HG03108 (cell line): ENCODE data around the gene BAHCC1.

Source experiments
- ATAC-seq: cut with Tn5 transposase; IDR thresholded peaks from one replicate; pipeline ENCODE4 v1.9.1; 2021; ENCODE audit warnings: moderate library complexity; ENCODE audit not compliant: unreplicated experiment

The BAHCC1 gene

DNA sequence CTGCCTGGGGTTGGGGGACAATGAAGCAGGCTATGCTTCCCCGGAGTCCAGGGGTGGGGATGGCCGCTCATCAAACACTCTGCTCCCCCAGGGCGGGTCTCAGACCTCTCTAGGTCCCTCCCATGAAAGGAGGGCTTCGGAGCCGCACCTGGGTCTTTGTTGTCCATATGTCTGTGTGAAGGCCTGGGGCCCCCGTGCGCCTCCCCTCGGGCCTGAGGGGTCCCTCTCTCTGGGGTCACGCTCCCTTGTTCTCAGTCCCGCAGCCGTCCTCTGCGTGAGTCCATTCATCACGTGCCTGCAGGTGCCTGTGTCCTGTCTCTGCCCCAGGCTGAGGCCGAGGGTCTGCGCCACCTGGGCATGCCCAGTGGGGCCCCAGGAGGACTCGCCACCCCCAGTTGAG lies 15.6 kb downstream of the BAHCC1 start:
- no peak for ATAC-seq

DNA sequence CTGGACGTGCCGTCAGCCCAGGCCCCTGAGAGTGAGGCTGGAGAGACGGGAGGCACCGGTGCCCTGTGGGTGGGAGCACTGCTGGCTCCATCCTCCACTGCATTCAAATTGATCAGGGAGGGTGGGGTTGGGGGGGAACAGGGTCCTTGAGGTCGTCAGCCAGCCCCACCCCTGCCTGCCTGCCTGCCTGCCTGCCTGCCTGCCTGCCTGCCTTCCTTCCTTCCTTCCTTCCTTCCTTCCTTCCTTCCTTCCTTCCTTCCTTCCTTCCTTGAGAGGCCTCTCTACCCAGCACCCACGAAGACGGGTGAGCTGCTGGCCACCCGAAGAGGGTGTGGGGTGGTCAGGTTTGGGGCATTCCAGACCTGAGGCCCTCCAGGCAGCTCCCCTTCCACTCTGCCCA lies 16.0 kb downstream of the BAHCC1 start:
- no peak for ATAC-seq

DNA sequence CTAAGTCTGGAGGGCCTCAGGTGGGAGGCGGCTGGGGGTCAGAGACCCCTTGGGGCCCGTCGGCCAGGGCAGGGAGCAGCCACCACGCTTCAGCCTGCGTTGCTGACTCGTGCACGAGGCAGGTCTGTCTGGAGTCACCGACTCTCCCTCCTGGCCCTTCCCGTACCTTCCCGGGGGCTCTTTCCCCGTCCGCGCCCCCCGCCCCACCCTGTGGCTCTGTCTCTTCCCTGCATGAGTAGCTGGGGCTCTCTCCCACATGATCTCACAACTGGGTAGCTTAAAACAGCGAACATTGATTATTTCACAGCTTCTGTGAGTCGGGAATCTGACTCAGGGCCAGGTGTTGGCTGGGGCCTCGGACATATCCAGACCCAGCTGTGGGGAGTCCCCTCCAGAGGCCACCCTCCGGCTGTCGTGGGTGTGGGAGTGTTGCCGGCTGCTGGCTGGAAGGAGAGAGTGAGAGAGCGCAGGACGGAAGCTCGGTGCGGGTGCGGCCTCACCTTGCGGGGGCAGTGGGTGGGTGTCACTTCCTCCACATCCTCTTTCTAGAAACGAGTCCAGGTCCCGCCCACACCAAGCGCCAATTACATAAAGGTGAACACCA lies 17.3 kb downstream of the BAHCC1 start:
- no peak for ATAC-seq

DNA sequence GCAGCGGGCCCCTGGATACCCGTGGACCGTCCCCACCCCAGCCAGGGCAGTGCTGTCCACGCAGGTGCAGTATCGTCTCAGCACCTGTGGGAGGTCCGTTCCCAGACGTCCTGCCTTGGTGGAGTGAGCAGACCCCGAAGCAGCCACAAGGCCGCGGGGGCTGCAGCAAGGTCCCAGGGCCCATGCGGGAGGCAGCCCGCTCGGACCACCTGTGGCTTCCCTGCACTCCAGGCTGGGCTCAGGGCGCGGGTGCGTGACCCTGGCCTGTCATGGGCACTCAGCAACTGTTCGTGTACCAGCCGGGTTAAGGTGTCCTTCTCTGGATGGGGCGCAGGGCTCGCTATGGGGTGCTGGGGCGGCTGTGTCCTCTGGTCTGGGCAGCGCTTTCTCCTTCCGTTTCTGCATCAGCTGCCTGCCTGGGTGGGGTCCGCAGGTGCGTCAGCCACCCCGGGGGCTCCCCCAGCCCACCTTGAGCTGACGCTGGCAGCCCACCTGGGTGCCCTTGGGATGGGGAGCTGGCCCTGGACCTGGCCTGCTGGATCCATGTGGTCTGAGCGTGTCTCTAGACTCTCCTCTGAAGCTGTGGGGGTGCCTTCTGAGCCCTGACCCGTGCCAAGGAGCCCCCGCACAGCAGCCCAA lies 18.4 kb downstream of the BAHCC1 start:
- no peak for ATAC-seq

DNA sequence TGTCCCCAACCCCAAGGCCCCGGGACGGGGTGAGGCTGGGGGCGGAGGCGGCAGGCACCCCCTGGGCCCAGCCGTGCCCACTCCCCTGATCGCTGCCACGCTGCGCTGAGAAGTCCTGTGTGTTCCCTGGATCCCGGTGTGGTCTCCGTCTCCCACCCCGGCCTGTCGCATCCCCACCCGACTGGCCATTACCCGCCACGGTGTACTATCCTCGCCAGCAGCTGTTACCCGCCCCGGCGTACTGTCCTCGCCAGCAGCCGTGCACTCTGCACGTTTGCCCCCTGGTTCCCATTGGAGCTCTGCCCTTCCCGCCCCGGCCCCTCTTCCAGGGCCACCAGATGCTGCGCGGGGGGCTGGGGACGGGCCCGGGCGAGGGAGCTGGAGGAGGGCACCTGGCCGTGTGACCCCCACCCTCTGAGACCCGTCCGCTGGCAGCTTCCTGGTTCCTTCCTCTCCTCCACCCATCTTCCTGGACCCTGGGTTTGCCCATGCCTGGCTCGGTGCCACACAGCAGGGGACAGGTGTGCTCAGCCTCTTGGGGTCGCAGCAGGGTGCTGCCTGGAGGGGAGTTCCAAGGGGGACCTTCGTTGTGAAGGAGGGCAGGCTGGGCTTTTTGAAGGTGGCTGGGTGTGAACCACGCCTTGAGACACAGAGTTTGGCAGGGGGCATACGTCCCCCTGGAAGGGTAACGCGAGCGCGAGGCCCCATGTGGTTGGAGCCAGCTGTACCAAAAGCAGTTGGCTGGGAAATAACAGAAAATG lies 19.7 kb downstream of the BAHCC1 start:
- ATAC-seq: no peak

DNA sequence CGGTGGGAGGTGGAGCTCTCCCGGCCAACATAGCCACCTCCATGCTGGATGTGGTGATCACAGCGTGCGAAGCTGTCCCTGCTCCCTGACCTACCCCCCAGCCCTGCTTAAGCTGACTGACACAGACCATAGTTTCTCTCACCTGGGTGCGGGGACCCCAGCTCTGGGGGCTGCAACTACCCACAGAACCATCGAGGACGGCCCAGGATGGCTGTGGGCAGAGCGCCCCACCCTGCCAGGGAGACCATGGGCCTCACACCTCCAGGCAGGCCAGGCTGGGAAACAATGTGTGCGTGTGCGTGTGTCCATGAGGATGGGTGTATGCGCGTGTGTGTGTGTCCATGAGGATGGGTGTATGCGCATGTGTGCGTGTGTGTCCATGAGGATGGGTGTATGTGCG lies 20.4 kb downstream of the BAHCC1 start:
- no peak for ATAC-seq

DNA sequence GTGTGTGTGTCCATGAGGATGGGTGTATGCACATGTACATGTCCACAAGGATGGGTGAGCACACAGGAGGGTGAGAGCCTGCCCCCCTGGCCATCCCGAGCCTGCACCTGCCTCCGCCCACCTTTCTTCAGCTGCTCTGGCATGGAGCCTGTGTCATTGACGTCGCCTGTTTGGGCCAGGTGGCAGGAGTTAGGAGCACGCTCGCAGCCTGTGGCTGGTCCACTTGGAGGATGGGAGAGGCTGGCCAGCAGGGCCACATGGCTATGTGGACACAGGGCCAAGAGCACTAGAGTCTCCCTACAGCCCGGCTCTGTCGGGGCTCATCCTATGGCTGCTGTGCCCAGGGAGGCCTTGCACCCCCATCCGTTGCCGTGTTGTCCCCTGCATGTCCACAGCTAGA lies 21.4 kb downstream of the BAHCC1 start:
- no peak for ATAC-seq

DNA sequence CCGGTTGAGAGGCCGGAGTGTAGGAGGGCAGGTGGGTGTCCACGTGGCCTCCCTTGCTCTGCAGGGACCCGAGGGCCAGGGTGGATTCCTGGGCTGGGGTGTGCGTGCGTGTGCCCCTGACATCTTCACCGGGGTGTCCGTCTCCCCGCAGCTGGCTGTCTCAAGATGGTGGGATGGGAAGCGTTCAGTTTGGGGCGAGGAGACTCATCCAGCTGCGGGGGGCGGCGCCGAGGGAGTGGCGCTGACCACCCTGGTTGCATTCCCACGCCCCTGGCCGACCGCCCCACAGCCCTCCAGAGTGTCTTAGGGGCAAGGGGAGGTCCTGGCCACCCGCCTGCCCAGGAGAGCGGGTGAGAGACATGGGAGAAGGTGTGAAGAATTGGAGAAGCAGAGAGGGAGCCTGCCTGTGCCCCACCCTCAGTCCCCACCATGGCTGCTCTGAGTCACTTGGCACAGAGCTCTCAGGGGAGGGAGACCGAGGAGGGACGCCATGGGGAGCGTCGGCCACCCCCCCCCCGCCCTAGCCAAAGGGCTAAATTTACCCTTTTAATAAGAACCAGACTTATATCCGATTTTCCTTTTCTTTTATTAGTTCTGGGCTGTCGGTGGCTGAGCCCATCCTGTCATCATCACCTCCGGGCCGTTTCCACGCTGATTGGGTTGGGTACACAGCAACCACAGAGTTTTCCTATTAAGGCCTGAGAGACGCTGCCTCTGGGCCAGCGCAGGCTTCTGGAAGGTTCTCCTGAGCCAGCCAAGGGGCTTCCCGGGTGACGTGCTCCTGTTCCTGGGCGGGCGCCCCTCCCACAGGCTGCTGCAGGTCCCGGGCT lies 22.0 kb downstream of the BAHCC1 start:
- ATAC-seq: no peak

DNA sequence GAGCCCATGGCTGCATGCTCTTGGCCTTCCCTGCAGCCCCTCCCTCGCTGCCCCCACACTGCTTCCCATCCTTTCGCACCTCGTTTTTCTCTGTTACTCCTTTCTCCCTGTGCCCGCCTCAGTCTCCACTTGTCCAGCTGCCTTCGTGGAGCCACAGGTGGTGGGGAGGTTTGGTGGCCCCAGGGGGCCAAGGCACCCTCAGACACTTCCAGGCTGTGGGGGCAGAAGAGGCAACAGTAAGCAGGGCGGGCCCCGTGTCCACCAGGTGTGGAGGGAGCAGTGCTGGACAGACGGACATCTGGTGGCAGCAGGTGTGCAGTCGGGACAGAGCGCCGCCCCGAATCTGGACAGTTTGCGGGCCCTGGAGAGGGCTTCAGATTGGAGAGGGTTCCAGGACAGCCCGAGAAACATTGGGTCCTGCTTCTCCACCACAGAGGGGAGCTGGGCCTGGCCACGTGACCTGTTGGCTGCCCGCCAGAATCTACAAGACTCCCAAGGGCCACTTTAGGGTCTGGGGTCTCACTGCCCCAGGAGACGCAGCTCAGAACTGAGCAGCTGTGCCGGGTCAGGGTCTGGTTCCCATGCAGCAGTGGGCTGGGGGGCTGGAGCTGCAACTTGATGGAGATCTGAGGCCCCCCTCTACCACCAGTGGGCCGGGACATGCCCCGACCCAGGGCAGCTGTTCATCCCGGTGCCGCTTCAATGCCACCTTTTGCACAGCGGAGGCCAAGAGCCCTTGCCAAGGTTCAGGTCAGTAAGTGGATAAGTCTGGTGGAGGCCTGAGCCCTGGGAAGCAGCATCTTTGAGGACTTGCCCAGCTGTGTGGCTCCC lies 22.8 kb downstream of the BAHCC1 start:
- no peak for ATAC-seq

DNA sequence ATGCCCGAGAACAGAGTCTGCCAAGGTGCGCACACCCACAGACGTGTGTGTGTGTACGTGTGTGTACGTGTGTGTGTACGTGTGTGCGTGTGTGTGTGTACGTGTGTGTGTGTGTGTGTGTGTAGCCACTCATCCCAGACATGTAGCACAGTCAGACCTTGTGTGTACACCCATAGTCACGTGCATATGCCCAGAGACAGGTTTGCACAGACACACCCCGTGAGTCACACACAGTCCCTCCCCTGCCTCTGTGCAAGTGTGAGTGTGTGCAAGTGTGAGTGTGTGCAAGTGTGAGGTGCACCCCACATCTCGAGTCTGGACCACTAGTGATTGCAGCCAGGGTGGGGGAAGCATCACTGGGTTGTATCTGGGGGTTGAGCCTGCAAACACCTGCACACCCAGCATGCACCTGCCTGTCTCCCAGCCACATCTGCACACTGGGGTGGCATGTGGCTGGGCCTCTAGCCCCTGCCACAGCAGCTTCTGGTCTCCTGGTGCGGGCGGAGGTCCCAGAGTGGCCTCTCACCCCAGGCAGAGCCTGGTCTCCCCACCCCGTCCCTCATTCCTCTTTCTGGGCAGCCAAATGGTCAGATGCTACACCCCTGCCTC lies 23.6 kb downstream of the BAHCC1 start:
- ATAC-seq: no peak

DNA sequence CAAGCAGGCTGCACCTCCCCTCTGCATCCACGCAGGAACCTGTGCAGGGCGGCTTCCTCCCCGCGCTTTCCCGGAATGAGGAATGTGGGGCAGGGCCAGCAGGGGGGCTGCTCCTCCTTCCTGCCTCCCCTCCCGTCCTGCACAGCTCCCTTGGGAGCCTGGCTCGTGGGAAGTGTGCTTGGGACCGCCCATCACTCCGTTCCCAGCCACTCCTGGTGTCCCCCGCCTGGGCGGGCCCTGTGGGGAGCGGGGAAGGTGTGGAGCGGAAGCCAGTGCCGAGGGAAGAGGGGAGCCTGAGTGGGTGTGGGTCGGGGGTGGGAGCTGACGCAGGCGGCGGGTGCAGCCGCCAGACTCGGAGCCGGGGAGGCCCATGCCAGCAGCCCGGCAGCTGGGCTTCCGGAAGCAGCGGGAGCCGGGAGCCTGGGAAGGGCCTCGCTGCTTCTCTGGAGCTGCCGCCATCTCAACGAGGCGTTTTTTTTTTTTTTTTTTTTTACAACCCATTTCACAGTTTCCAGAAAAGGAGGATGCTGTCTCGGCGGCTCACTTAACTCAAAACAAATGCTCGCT lies 24.1 kb downstream of the BAHCC1 start:
- ATAC-seq: no peak

DNA sequence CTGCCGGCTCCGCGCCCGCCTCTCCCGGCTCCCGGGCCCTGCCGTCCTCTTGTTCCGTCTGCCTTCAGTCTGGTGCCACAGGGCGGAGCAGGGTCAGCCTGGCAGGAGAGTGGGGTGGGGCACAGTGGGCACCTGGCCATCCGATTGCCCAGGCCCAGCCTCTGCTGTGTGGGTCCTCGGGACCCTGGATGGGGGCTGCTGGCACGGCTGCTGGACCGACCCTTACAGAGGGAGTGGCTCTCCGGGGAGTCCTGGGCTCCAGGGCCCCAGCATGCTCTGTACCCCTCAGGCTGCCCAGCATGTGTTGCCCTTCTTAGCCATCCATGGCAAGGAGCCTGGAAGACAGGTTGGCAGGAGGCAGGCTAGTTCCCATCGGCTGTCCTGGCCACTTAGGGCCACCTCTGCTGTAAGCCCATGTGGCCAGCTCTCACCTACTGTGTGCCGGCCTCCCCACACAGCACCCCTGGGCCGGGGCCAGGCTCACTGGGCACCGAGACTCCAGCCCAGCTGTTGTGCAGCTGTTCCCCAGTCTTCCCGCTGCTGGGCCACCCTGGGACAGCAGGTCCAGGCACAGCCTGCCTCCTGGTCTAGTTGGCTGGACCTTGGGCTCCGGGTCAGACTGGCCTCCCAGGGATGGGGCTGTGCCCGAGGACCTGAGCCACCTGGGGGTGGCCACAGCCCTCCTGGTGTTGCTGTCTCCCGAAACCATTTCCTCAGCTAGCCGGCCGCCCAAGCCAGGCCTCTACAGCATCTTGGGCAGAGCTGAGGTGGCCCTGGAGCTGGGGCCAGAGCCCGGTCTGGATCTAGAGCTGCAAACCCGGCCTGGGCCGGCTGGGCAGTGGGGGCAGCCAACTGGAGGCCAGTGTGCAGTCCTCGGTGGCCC lies 24.9 kb downstream of the BAHCC1 start:
- ATAC-seq: no peak

DNA sequence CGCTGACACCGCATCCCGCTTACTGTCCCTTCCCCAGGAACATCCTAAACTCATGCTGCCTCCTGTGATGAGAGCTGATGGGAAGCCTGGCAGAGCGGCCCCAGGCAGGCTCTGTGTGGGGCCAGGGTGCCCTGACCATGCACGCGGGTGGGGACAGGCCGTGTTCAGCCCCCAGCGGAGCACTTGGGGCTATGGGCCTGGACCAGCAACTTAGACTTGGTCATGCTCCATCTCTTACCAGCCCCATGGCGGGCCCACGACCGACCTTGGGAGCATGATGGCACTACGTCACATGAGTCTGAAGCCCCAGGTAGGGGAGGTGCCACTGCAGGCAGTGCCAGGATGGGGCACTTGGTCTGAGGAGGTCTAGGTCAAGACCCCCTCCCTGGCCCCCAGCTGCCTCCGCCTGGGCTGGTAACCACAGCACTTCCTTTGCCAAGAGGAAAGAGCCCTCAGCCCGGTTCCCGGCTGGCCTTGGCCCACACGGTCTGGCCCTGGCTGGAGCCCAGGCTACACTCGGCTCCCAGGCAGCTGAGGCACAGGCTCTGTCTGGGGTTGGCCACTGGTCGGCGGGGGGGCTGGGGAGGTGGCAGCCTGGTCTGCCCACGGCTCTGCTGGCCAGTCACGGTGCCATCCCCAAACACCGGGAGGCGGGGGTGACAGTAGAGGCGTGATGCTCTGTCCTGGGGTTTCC lies 25.7 kb downstream of the BAHCC1 start:
- no peak for ATAC-seq

DNA sequence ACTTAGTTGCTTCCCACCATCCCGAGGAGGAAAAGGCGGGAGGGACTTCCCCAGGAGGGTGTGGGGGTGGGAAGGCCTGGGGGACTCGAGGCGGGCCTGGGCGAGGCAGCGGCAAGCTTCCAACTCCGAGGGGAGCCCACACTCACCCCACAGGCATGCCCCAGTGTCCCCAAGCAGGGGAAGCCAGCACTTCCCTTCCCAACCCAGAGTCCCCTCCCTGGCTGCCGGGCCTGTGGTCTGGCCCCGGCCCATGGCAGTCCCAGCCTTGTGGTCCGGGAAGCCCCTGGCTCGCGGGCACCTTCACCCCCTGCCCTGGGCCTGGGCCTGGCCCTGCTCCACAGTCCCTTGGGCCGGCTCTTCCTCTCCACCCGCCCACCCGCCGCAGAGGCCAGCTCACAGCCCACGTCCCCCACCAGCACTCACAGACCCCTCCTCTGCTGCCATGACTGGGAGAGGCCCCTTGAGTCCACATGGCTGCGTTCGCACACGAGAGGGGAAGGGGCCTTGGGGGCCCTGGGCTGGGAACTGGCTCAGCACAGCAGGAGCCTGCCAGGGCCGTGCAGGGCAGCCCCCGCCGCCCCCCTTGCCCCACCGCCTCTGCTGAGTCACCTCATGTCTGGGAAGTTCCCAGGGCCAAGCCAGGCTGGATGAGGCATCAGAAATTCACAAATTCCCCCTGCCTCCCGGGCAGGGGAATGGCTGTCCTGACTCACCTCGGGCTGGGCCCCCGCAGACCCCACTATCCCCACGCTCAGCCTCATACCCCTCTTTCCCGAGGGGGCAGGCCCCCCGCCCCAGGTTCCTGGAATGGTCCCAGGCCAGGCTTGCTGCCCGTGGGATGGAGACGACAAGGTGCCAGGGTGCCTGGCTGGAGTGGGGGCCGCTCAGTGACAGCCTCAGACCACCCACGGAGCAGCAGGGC lies 27.8 kb downstream of the BAHCC1 start:
- no peak for ATAC-seq

DNA sequence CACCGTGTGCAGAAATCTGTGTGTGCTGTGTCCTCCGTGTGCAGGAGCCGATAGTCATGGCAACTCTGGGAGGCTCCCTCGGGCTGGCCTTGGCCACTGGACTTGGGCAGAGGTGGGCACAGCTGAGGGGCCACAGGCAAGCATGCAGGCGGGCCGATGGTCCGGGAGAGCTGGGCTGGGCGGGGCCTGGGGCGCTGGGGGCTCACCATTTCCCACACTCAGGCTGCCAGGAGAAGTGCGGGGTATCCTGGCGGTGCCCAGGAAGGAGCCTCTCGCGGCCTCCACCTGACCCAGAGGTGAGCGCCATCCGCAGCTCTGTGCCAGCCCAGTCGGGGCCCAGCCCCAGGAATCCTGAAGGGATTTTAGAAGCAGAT lies 28.4 kb downstream of the BAHCC1 start:
- ATAC-seq: no peak

DNA sequence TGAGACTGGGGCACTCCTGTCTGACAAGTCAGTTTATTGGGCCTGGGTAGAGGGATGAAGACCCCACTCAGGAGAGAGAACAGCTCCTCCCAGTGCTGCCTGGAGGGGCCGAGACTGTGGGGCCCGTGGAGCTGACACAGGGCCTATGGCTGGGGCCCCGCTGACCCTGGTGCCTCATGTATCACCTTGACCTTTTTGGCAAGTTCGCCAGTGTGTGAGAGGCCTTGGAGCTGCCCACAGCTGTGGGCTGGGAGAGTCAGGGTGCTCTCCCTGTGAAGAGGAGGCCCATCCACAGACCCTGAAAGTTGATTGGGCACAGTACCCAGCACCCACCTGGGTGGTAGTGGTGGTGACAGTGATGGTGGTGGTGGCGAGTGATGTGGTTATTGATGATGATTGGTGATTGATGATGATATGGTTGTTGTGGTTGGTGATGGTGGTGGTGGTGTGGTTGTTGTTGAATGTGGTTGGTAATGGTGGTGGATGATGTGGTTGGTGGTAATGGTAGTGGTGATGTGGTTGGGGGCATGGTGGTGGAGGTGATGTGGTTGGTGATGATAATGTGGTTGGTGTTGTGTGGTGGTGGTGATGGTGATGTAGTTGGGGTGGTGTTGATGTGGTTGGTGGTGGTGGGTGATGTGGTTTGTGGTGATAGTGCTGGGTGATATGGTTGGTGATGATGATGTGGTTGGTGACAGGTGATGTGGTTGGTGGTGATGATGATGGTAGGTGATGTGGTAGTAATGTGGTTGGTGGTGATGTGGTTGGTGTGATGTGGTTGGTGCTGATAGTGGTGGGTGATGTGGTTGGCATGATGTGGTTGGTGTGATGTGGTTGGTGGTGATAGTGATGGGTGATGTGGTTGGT lies 29.1 kb downstream of the BAHCC1 start:
- no peak for ATAC-seq
